Upper lobe of left lung (tissue), 4 donors: ENCODE results near the gene MYZAP.

ENCODE experiments used
- POLR2A ChIP-seq, 4 donors: fragments of 450-650 bp; IDR thresholded peaks; one replicate each; pipeline ENCODE4 v1.5.1; 2016 to 2017; ENCODE audit warnings: antibody characterized with exemption in 4 of 4, mild to moderate bottlenecking in 2 of 4
- POLR2AphosphoS5 ChIP-seq, 2 donors: sonication (generic); formaldehyde crosslinking; IDR thresholded peaks; one replicate each; pipeline ENCODE4 v1.5.1; 2017; ENCODE audit warnings: antibody characterized with exemption in 2 of 2
- TF ChIP-seq, protein P1 (sequence below), 6 experiments: fragments of 450-650 bp in 4 of 6; fragments of 200-600 bp in 2 of 6; sonication (generic) in 2 of 6; IDR thresholded peaks; one replicate each; pipeline ENCODE4 v1.5.1; 2016 to 2019; ENCODE audit warnings: antibody characterized with exemption in 6 of 6

DNA sequence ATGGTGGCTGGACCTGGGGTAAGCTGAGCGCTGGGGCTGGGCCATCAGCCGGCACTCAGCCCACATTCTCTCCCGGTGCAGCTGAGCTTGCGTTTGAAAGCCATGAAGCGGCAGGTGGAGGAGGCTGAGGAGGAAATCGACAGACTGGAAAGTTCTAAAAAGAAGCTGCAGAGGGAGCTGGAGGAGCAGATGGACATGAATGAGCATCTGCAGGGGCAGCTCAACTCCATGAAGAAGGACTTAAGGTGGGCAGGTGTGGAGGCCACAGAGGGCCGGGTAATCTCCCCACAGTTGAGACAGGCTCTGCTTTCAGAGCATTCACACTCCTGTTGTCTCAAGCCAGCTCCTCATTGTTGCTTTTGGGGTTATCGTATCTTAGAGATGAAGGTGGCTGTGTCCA lies 45.7 kb upstream of the MYZAP start:
- TF ChIP-seq, protein P1, sequence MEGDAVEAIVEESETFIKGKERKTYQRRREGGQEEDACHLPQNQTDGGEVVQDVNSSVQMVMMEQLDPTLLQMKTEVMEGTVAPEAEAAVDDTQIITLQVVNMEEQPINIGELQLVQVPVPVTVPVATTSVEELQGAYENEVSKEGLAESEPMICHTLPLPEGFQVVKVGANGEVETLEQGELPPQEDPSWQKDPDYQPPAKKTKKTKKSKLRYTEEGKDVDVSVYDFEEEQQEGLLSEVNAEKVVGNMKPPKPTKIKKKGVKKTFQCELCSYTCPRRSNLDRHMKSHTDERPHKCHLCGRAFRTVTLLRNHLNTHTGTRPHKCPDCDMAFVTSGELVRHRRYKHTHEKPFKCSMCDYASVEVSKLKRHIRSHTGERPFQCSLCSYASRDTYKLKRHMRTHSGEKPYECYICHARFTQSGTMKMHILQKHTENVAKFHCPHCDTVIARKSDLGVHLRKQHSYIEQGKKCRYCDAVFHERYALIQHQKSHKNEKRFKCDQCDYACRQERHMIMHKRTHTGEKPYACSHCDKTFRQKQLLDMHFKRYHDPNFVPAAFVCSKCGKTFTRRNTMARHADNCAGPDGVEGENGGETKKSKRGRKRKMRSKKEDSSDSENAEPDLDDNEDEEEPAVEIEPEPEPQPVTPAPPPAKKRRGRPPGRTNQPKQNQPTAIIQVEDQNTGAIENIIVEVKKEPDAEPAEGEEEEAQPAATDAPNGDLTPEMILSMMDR (IDR thresholded peaks at IDR 0.05): no peak
- TF ChIP-seq POLR2A (IDR thresholded peaks at IDR 0.05) (no peak), POLR2AphosphoS5 (IDR thresholded peaks at IDR 0.05) (no peak)
